ENCODE measurements around the gene RGS8. TPM values are rescaled to one million over a fixed set of nuclear protein-coding genes. Genes with fewer than 3 reads are reported as not detected.

The RGS8 gene
- total RNA-seq, 1 experiment from 2014 or later, result 0.66 TPM

GRCh38 chr1:182690886-182691443, 6.6 kb upstream of the RGS8 start:
- Mint-ChIP-seq H3K4me3 (no peak overlapping the region), H3K27me3 (ENCODE audit: low read depth) (no peaks in the 10 kb centered on the region), H3K27ac (no peak overlapping the region), H3K4me1 (no peaks in the 10 kb centered on the region), H3K36me3 (peaks cover 11% of the 10 kb centered on the region), H3K9me3 (peaks cover 33% of the 10 kb centered on the region)
- CTCF ChIA-PET, result interaction anchor here (1.0 kb wide), 1 partner anchor 96 kb away, joined by 3 read pairs; no protein-coding TSS in a partner anchor
- ATAC-seq (no peak), DNase-seq (ENCODE audit: low spot score) (no peak)
- POLR2A ChIA-PET, result interaction anchor here (0.8 kb wide), 1 partner anchor 9 kb away, joined by 3 read pairs; no protein-coding TSS in a partner anchor
- no peak for TF ChIP-seq CREM (CRISPR knock-in tag; IDR thresholded peaks at IDR 0.05)
- TF ChIP-seq MXD4 (CRISPR knock-in tag; IDR thresholded peaks at IDR 0.05; ENCODE audit: borderline replicate concordance), result no peak
- no peak for TF ChIP-seq ZNF281 (CRISPR knock-in tag; IDR thresholded peaks at IDR 0.05)
- no peak for TF ChIP-seq USF1 (CRISPR knock-in tag; IDR thresholded peaks at IDR 0.05)
- TF ChIP-seq ZNF317 (CRISPR knock-in tag; IDR thresholded peaks at IDR 0.05; ENCODE audit: borderline replicate concordance, low read depth), result no peak
- TF ChIP-seq TEAD1 (CRISPR knock-in tag; IDR thresholded peaks at IDR 0.05), result no peak
- no peak for TF ChIP-seq E2F5 (CRISPR knock-in tag; IDR thresholded peaks at IDR 0.05)
- no peak for TF ChIP-seq ESRRA (CRISPR knock-in tag; IDR thresholded peaks at IDR 0.05; ENCODE audit: borderline replicate concordance)
- TF ChIP-seq IRF2 (CRISPR knock-in tag; IDR thresholded peaks at IDR 0.05; ENCODE audit: borderline replicate concordance, low read depth), result no peak
- no peak for TF ChIP-seq ZNF532 (CRISPR knock-in tag; IDR thresholded peaks at IDR 0.05; ENCODE audit: borderline replicate concordance)
- TF ChIP-seq, protein P1, sequence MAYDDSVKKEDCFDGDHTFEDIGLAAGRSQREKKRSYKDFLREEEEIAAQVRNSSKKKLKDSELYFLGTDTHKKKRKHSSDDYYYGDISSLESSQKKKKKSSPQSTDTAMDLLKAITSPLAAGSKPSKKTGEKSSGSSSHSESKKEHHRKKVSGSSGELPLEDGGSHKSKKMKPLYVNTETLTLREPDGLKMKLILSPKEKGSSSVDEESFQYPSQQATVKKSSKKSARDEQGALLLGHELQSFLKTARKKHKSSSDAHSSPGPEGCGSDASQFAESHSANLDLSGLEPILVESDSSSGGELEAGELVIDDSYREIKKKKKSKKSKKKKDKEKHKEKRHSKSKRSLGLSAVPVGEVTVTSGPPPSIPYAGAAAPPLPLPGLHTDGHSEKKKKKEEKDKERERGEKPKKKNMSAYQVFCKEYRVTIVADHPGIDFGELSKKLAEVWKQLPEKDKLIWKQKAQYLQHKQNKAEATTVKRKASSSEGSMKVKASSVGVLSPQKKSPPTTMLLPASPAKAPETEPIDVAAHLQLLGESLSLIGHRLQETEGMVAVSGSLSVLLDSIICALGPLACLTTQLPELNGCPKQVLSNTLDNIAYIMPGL (CRISPR knock-in tag; IDR thresholded peaks at IDR 0.05), result no peak
- TF ChIP-seq, protein P2, sequence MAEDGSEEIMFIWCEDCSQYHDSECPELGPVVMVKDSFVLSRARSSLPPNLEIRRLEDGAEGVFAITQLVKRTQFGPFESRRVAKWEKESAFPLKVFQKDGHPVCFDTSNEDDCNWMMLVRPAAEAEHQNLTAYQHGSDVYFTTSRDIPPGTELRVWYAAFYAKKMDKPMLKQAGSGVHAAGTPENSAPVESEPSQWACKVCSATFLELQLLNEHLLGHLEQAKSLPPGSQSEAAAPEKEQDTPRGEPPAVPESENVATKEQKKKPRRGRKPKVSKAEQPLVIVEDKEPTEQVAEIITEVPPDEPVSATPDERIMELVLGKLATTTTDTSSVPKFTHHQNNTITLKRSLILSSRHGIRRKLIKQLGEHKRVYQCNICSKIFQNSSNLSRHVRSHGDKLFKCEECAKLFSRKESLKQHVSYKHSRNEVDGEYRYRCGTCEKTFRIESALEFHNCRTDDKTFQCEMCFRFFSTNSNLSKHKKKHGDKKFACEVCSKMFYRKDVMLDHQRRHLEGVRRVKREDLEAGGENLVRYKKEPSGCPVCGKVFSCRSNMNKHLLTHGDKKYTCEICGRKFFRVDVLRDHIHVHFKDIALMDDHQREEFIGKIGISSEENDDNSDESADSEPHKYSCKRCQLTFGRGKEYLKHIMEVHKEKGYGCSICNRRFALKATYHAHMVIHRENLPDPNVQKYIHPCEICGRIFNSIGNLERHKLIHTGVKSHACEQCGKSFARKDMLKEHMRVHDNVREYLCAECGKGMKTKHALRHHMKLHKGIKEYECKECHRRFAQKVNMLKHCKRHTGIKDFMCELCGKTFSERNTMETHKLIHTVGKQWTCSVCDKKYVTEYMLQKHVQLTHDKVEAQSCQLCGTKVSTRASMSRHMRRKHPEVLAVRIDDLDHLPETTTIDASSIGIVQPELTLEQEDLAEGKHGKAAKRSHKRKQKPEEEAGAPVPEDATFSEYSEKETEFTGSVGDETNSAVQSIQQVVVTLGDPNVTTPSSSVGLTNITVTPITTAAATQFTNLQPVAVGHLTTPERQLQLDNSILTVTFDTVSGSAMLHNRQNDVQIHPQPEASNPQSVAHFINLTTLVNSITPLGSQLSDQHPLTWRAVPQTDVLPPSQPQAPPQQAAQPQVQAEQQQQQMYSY (CRISPR knock-in tag; IDR thresholded peaks at IDR 0.05), result no peak
- TF ChIP-seq ZNF671 (CRISPR knock-in tag; IDR thresholded peaks at IDR 0.05), result no peak
- no peak for TF ChIP-seq ZNF512 (CRISPR knock-in tag; IDR thresholded peaks at IDR 0.05; ENCODE audit: borderline replicate concordance)
- TF ChIP-seq, protein P3, sequence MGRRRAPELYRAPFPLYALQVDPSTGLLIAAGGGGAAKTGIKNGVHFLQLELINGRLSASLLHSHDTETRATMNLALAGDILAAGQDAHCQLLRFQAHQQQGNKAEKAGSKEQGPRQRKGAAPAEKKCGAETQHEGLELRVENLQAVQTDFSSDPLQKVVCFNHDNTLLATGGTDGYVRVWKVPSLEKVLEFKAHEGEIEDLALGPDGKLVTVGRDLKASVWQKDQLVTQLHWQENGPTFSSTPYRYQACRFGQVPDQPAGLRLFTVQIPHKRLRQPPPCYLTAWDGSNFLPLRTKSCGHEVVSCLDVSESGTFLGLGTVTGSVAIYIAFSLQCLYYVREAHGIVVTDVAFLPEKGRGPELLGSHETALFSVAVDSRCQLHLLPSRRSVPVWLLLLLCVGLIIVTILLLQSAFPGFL (CRISPR knock-in tag; IDR thresholded peaks at IDR 0.05; ENCODE audit: borderline replicate concordance), result no peak
- no peak for TF ChIP-seq MLX (CRISPR knock-in tag; IDR thresholded peaks at IDR 0.05)
- no peak for TF ChIP-seq NFATC4 (CRISPR knock-in tag; IDR thresholded peaks at IDR 0.05)

All from WTC11 (cell line).